GM21360 (cell line): ENCODE measurements around the gene IQCF2.
"Not testable (repeated sequence)": the region's sequence is repeated elsewhere in the genome, so short reads cannot be mapped to it uniquely, and the experiment has no call there.

Experiments
- ATAC-seq: cut with Tn5 transposase; IDR thresholded peaks from one replicate; pipeline ENCODE4 v1.9.1; 2021; ENCODE audit warnings: mild to moderate bottlenecking, moderate library complexity; ENCODE audit not compliant: unreplicated experiment

Gene IQCF2

DNA sequence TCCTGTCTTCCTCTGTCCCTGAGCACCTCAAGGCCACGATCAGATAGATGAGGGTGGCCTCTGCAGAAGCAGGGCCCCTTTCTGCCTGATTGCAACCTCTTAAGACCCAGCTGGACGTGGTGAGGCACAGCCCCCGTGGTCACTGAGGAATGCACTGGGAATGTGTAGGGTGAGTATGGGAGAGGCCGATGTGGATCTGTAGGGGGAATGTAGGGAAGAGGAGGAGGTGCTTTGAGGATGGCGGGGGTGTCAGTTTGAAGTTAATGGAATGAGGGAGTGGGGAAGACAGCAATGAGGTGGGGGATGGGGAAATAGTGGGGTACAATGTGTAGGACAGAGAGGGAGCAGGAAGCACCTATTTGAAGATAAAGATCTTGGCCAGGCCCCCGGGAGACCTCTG, 14.8 kb downstream of the IQCF2 start:
- no peak for ATAC-seq

DNA sequence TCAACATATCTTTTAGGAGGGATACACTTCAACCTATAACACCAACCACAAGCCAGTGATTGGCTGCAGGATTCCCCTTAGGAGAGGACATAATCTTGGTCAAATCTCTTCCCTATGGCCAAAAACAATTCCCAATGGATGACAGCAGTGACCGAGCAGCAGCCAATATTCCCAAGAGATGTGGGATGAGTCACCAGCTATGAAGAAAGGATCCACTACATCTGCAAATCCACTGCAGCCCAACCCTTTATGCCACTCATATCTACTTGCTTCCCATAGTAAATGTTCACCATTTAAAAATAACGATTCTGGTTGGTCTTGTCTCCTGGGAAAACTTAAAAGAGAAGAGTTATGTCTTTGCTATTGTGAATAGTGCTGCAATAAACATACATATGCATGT, 18.5 kb downstream of the IQCF2 start:
- ATAC-seq = no peak

DNA sequence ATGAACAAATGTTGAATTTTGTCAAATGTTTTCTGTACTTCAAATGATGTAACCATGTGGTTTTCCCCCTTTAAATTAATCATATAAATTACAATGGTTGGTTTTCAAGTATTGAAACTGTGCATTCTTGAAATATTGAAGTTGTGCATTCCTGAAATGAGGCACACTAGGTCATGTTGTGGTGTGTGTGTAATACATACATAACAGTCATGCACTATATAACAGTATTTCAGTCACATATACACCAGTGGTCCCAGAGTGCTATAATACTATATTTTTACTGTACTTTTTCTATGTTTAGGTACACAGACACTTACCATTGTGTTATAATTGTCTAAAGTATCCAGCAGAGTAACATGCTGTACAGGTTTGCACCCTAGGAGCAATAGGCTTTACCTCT, 25.0 kb downstream of the IQCF2 start:
- no peak for ATAC-seq

DNA sequence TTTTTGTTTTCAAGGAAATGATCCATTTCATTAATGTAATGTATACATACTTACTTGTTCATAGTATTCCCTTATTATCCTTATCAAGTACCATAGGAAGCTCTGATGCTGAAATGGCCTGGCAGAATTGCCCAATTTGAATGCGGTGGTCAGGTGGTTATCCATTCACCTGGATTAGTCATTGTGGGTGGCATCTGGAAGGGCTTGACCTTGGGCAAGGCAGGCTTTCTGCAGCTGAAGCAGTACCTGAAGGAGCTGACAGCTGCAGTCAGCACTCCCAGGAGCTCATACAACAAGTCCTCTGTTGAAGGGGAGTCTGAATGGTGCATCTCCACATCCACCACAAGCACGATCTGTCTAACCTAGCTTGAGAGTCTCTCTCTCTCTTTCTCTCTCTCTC, 26.2 kb downstream of the IQCF2 start:
- ATAC-seq = no peak

DNA sequence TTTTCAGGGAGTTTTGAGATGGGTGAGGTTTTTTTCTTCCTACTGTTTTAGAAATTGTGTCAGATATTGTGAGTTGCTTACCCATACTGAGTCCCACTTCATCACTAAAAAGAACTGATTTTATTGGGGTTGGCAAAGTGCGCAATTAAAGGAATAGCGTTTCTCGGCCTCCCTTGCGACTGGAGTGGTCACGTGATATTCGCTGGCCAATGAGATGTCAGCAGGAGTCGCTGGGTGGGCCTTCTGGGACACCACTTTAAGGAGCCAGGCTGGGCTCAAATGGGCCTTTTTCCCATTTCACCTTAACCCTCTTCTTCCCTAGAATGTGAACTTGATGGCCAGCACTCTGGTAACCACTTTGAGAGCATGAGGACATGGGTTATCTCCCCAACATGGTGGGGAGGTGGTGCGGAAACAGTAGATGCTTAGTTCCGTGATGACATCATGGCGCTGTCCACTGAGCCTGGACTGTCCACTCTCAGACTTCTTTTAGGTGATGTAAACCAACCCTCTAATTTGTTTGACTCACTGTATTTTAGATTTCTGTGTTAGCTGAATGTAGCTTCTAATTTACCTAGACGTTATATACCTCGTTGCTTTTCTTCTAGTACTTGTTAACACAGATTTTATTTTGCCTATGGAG, 27.2 kb downstream of the IQCF2 start:
- no peak for ATAC-seq

- no peak for ATAC-seq
Observed at GRCh38 chr3:51891242-51892039, 30.0 kb downstream of the IQCF2 start.

- ATAC-seq = no peak
Observed at GRCh38 chr3:51894391-51894790, 33.0 kb downstream of the IQCF2 start.

GRCh38 chr3:51894939-51895338, 33.5 kb downstream of the IQCF2 start:
- no peak for ATAC-seq

GRCh38 chr3:51896607-51897305, 35.3 kb downstream of the IQCF2 start:
- ATAC-seq = no peak

- no peak for ATAC-seq
Observed at GRCh38 chr3:51897391-51897790, 36.0 kb downstream of the IQCF2 start.

DNA sequence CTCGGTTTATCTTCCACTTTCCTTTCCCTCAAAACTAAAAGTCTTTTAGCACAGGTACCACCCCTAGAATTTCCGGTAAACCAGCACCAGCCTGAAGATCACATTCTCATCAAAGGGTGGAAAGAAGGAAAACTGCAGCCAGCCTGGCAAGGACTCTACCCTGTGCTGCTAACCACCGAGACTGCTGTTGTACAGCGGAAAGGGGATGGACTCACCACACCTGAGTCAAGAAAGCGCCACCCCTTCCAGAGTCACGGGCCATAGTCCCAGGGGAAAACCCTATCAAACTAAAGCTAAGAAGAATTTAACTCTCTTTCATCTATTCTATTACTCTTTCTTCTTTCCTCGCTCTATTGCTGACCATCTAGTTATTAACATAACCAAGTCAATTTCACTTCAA, 38.6 kb downstream of the IQCF2 start:
- ATAC-seq = not testable (repeated sequence)

DNA sequence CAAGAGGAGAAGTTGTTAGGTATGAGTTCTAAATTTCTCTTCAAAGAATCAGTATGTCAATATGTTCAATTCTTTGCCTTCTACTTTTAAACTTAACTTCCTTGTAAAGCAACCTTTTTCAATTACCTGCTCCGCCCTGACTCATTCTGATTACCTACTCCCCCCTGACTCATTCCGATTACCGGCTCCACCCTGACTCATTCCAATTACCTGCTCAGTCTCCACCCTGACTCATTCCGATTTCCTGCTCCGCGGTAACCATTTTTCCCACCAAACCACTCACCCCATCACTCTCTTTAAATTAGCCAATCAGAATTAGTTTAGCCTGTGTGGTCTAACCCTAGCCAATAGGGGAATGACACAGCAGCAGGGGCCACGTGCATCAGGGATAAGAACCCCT, 40.9 kb downstream of the IQCF2 start:
- ATAC-seq = not testable (repeated sequence)

DNA sequence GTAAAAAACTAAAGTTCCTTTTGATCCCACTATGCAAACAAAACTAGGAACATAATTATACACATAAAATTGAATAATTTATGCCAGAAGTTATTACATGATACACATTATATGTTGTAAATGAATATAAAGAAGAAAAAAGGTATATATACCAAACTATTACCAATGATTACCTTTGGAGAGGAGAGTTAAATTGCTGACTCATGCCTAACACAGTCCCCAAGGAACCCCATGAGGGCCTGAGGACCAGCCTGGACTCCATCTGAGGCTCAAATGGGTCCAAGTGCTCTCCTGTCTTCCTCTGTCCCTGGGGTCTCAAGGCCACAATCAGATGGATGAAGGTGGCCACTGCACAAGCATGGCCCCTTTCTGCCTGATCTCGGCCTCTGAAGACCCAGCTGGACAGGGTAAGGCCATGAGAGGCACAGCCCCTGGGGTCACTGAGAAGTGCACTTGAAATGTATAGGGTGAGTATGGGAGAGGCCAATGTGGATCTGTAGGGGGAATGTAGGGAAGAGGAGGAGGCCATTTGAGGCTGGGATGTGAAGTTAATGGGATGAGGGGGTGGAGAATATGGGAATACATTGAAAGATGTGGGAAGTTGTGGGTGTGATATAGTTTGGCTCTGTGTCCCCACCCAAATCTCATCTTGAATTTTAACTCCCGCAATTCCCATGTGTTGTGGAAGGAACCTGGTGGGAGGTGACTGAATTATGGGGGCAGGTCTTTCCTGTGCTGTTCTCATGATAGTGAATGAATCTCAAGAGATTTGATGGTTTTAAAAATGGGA, 42.8 kb downstream of the IQCF2 start:
- no peak for ATAC-seq

DNA sequence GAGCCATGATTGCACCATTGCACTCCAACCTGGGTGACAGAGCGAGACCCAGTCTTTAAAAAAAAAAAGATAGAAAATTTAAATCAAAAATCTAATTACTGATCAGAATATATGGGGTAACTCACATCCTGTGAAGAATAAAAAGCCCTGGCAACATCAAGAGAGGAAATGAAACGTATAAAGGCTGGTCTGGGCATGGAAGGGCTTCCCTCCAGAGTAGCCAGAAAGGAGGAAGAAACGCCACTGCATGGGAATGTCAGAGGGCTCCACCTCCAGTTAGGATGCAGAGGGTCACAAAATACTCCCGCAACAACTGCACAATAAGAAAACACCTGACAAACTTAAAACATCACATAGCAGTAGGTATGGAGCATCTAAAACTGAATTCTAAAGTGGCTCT, 46.6 kb downstream of the IQCF2 start:
- no peak for ATAC-seq
